Kidney (tissue), 14 donors: ENCODE measurements around the gene CRIM1. TPM values are rescaled to one million over a fixed set of nuclear protein-coding genes. Genes with fewer than 3 reads are reported as not detected.

Source experiments
- DNase-seq, 5 donors: peaks; one replicate each; pipeline ENCODE4 v3.0.0-alpha.2; 2013 to 2020
- FAIRE-seq: peaks from 2 replicates; lab custom pipeline; 2012; peaks lifted over from hg19 to GRCh38; lab: Jason Lieb, UNC
- H3K27ac ChIP-seq, 2 donors: one replicate each; pipeline ENCODE4 v1.7.0; 2013; ENCODE audit warnings: low read depth in 2 of 2, low read length in 2 of 2, inconsistent platforms in 1 of 2
- H3K27me3 ChIP-seq: one replicate; pipeline ENCODE4 v1.7.1; 2013; ENCODE audit warnings: low read length, inconsistent platforms; ENCODE audit not compliant: control insufficient read depth, insufficient read depth
- H3K36me3 ChIP-seq, 3 donors: one replicate each; pipeline versions ENCODE4 v1.7.0 to v1.7.1; 2013; ENCODE audit warnings: low read length in 3 of 3, control low read depth in 1 of 3, inconsistent platforms in 1 of 3; ENCODE audit not compliant: insufficient read depth in 3 of 3, control insufficient read depth in 2 of 3
- H3K4me1 ChIP-seq, 3 donors: one replicate each; pipeline versions ENCODE4 v1.7.0 to v1.7.1; 2013; ENCODE audit warnings: low read length in 3 of 3, inconsistent platforms in 1 of 3, low read depth in 1 of 3; ENCODE audit not compliant: control insufficient read depth in 2 of 3, insufficient read depth in 2 of 3
- H3K4me3 ChIP-seq, 3 donors: one replicate each; pipeline versions ENCODE4 v1.7.0 to v1.8.1; 2013; ENCODE audit warnings: low read length in 3 of 3, control low read depth in 1 of 3, inconsistent platforms in 1 of 3
- H3K9ac ChIP-seq, 3 donors: one replicate each; pipeline versions ENCODE4 v1.7.0 to v1.7.1; 2013; ENCODE audit warnings: low read length in 3 of 3, control low read depth in 1 of 3, inconsistent platforms in 1 of 3
- H3K9me3 ChIP-seq, 3 donors: one replicate each; pipeline versions ENCODE4 v1.7.0 to v1.7.1; 2013; ENCODE audit warnings: low read length in 3 of 3, control low read depth in 1 of 3, inconsistent platforms in 1 of 3; ENCODE audit not compliant: control insufficient read depth in 2 of 3, insufficient read depth in 1 of 3
- CTCF ChIP-seq: IDR thresholded peaks from 3 replicates; pipeline ENCODE4 v1.5.1; 2012; ENCODE audit warnings: mild to moderate bottlenecking, moderate library complexity, borderline replicate concordance; ENCODE audit not compliant: insufficient read depth; ENCODE audit errors: extremely low read depth
- intact Hi-C: fragments of 100-400 bp; cut with DNase I; formaldehyde crosslinking; loops from one replicate; pipeline ENCODE4 v1.11.1; 2022
- polyA plus RNA-seq: library from polyadenylated mRNA; stranded (reverse); fragments of 350-450 nt; fragmentation: Illumina TruSeq; extraction: RNeasy Lipid Tissue Mini Kit (QIAGEN cat#74804); gene quantifications from one replicate; pipeline ENCODE4 v1.2.3, GENCODE V29; 2014; ENCODE audit warnings: low read depth, low replicate concordance; ENCODE audit not compliant: insufficient read depth
- total RNA-seq: library from RNA; stranded (reverse); fragmentation: NEBNext Ultra II Directional; extraction: Animal tissue kit (Norgen Biotek cat#: 25700); gene quantifications from one replicate; pipeline ENCODE4 v1.2.1, GENCODE V29; 2021
- donor health status: control.
- donor health status: control.
- donor health status: control.
- donor health status: control.
- donor health status: control.
- donor health status: DM: yes; HTN: yes; CAD: no.
- donor health status: Normal renal cell carcinoma (clear cell type).

Gene CRIM1
- total and polyA plus RNA-seq, 2 donors from 2014 or later, result 47.2 to 154 TPM

- peak in 1 of 5 donors; percentile 32 for DNase-seq
- intact Hi-C loops, result loop anchor here (10.0 kb wide), 1 partner anchor 138 kb away; the partner anchor contains the start of gene CRIM1
- Histone ChIP-seq H3K4me1 (peaks cover 0 to 7% (median 0%) of the 10 kb centered on the region in 3 donors), H3K9ac (no peak overlapping the region), H3K36me3 (no peaks in the 10 kb centered on the region), H3K4me3 (no peak overlapping the region), H3K27ac (peak overlapping the region in 1 of 2 donors; percentile 20), H3K9me3 (no peaks in the 10 kb centered on the region), H3K27me3 (no peaks in the 10 kb centered on the region)
- FAIRE-seq, result no peak
- TF ChIP-seq CTCF, result no peak
These were observed 136.8 kb downstream of the CRIM1 start for GRCh38 chr2:36492216-36492945.

- Histone ChIP-seq H3K27ac (no peak overlapping the region), H3K9me3 (no peaks in the 10 kb centered on the region), H3K36me3 (no peaks in the 10 kb centered on the region), H3K4me1 (peaks cover 0 to 7% (median 0%) of the 10 kb centered on the region in 3 donors), H3K4me3 (no peak overlapping the region), H3K9ac (no peak overlapping the region), H3K27me3 (no peaks in the 10 kb centered on the region)
- no peak for TF ChIP-seq CTCF
- DNase-seq, result peak in 2 of 5 donors; percentile 7 to 28
- FAIRE-seq, result no peak
- intact Hi-C loops, result loop anchor here (10.0 kb wide), 1 partner anchor 139 kb away; the partner anchor contains the start of gene CRIM1
These were observed 137.7 kb downstream of the CRIM1 start for GRCh38 chr2:36493306-36493705.

GRCh38 chr2:36497570-36498163 lies 142.1 kb downstream of the CRIM1 start:
- H3K4me3 ChIP-seq, result no peak overlapping the region
- intact Hi-C loops, result loop anchor here (10.0 kb wide), 1 partner anchor 143 kb away; the partner anchor contains the start of gene CRIM1
- H3K4me1 ChIP-seq, result no peaks in the 10 kb centered on the region
- H3K27me3 ChIP-seq, result no peaks in the 10 kb centered on the region
- TF ChIP-seq CTCF, result no peak
- no peak overlapping the region for H3K9ac ChIP-seq
- H3K27ac ChIP-seq, result no peak overlapping the region
- DNase-seq, result no peak
- no peaks in the 10 kb centered on the region for H3K9me3 ChIP-seq
- peaks cover 0 to 19% (median 7%) of the 10 kb centered on the region in 3 donors for H3K36me3 ChIP-seq
- no peak for FAIRE-seq
